Small intestine (tissue), 7 donors: ENCODE measurements around the gene VTN. TPM values are rescaled to one million over a fixed set of nuclear protein-coding genes. Genes with fewer than 3 reads are reported as not detected.

Source experiments
- DNase-seq, 2 donors: peaks; one replicate each; pipeline versions ENCODE4 v3.0.0 to v3.0.0-alpha.2; 2013
- FAIRE-seq: peaks from 2 replicates; lab custom pipeline; 2012; peaks lifted over from hg19 to GRCh38; lab: Jason Lieb, UNC
- H3K27ac ChIP-seq, 3 donors: one replicate each; pipeline ENCODE4 v1.5.1; 2013; ENCODE audit warnings: low read length in 2 of 3, mild to moderate bottlenecking in 2 of 3, control low read depth in 1 of 3, inconsistent platforms in 1 of 3, low read depth in 1 of 3, moderate library complexity in 1 of 3
- H3K27me3 ChIP-seq, 3 donors: one replicate each; pipeline ENCODE4 v1.6.1; 2013; ENCODE audit warnings: low read length in 3 of 3, inconsistent platforms in 1 of 3; ENCODE audit not compliant: control insufficient read depth in 3 of 3, insufficient read depth in 3 of 3
- H3K36me3 ChIP-seq, 3 donors: one replicate each; pipeline ENCODE4 v1.6.1; 2013; ENCODE audit warnings: low read length in 3 of 3, inconsistent platforms in 1 of 3, low read depth in 1 of 3, mild to moderate bottlenecking in 1 of 3, moderate library complexity in 1 of 3; ENCODE audit not compliant: control insufficient read depth in 3 of 3, insufficient read depth in 2 of 3
- H3K4me1 ChIP-seq, 3 donors: one replicate each; pipeline ENCODE4 v1.6.1; 2013; ENCODE audit warnings: low read length in 2 of 3, inconsistent platforms in 1 of 3, low read depth in 1 of 3, mild to moderate bottlenecking in 1 of 3, moderate library complexity in 1 of 3; ENCODE audit not compliant: control insufficient read depth in 3 of 3, insufficient read depth in 2 of 3
- H3K4me3 ChIP-seq, 3 donors: one replicate each; pipeline ENCODE4 v1.5.1; 2013; ENCODE audit warnings: low read length in 3 of 3, control low read depth in 1 of 3, inconsistent platforms in 1 of 3, low read depth in 1 of 3, mild to moderate bottlenecking in 1 of 3, moderate library complexity in 1 of 3
- H3K9me3 ChIP-seq, 2 donors: one replicate each; pipeline ENCODE4 v1.6.1; 2013; ENCODE audit warnings: low read depth in 1 of 2, low read length in 1 of 2; ENCODE audit not compliant: control insufficient read depth in 2 of 2, insufficient read depth in 1 of 2
- WGBS, 3 donors: extraction: QIAGEN DNeasy Blood & Tissue Kit; methylation state at CpG; one replicate each; pipeline ENCODE4 v1.1.7; 2013; 5-methylcytosine and 5-hydroxymethylcytosine counted together
- polyA plus RNA-seq, 4 donors: library from polyadenylated mRNA; stranded (reverse) in 3 of 4; unstranded in 1 of 4; fragments of 200-250 nt in 3 of 4; fragments of 120-200 nt in 1 of 4; gene quantifications; one replicate each; pipeline versions ENCODE4 v1.2.1 to v1.2.3, GENCODE V29; 2013
- donor health status: healthy with polysubstance abuse.
- donor health status: control.
- donor health status: control.
- donor health status: Bipolar disorder and iron deficiency.
- donor health status: healthy.

The VTN gene
- polyA plus RNA-seq, 4 donors: 1.3 to 20.9 (median 2.2) TPM

- no peak for DNase-seq
- no peak for FAIRE-seq
- Histone ChIP-seq H3K9me3 (no peaks in the 10 kb centered on the region), H3K36me3 (peaks cover 0 to 9% (median 0%) of the 10 kb centered on the region in 3 donors), H3K4me3 (no peak overlapping the region), H3K27ac (peak overlapping the region in 2 of 3 donors; percentile 47 to 60), H3K27me3 (peaks cover 0 to 5% (median 0%) of the 10 kb centered on the region in 3 donors), H3K4me1 (peaks cover 0 to 48% (median 9%) of the 10 kb centered on the region in 3 donors)
- 34 to 60% (median 58%) methylated on average over 1 of the region's 1 CpG for WGBS, 3 donors
These were observed 617 bp upstream of the VTN start for GRCh38 chr17:28370744-28371103.

- Histone ChIP-seq H3K4me1 (peaks cover 0 to 48% (median 9%) of the 10 kb centered on the region in 3 donors), H3K4me3 (no peak overlapping the region), H3K27ac (peak overlapping the region in 1 of 3 donors; percentile 50), H3K27me3 (peaks cover 0 to 5% (median 0%) of the 10 kb centered on the region in 3 donors), H3K36me3 (peaks cover 0 to 18% (median 0%) of the 10 kb centered on the region in 3 donors), H3K9me3 (no peaks in the 10 kb centered on the region)
- DNase-seq (no peak), FAIRE-seq (no peak)
- 42 to 68% (median 63%) methylated on average over 10 of the region's 10 CpGs for WGBS, 3 donors
These were observed 448 bp downstream of the VTN start for GRCh38 chr17:28369684-28370034.

- Histone ChIP-seq H3K27me3 (peaks cover 0 to 5% (median 0%) of the 10 kb centered on the region in 3 donors), H3K9me3 (no peaks in the 10 kb centered on the region), H3K27ac (no peak overlapping the region), H3K36me3 (peaks cover 0 to 24% (median 4%) of the 10 kb centered on the region in 3 donors), H3K4me1 (peaks cover 0 to 48% (median 9%) of the 10 kb centered on the region in 3 donors), H3K4me3 (no peak overlapping the region)
- no peak for FAIRE-seq
- no peak for DNase-seq
- 88 to 94% (median 93%) methylated on average over 23 of the region's 23 CpGs for WGBS, 3 donors
These were observed 1.0 kb downstream of the VTN start for GRCh38 chr17:28368915-28369683.

GRCh38 chr17:28368306-28368831, 1.7 kb downstream of the VTN start:
- Histone ChIP-seq H3K27me3 (peaks cover 0 to 5% (median 0%) of the 10 kb centered on the region in 3 donors), H3K4me3 (no peak overlapping the region), H3K9me3 (no peaks in the 10 kb centered on the region), H3K36me3 (peaks cover 0 to 31% (median 4%) of the 10 kb centered on the region in 3 donors), H3K27ac (no peak overlapping the region), H3K4me1 (peaks cover 0 to 48% (median 9%) of the 10 kb centered on the region in 3 donors)
- 42 to 68% (median 55%) methylated on average over 5 of the region's 5 CpGs for WGBS, 3 donors
- FAIRE-seq (no peak), DNase-seq (peak; percentile 20 to 48)

GRCh38 chr17:28367641-28368305, 2.3 kb downstream of the VTN start:
- no peak for FAIRE-seq
- no peak overlapping the region for H3K4me3 ChIP-seq
- 84 to 89% (median 89%) methylated on average over 21 of the region's 21 CpGs for WGBS, 3 donors

GRCh38 chr17:28366605-28367004, 3.5 kb downstream of the VTN start:
- DNase-seq: no peak
- H3K4me3 ChIP-seq: no peak overlapping the region
- no peak for FAIRE-seq
- H3K36me3 ChIP-seq: peaks cover 2 to 42% (median 5%) of the 10 kb centered on the region in 3 donors
- no peaks in the 10 kb centered on the region for H3K9me3 ChIP-seq
- peaks cover 0 to 36% (median 3%) of the 10 kb centered on the region in 3 donors for H3K4me1 ChIP-seq
- no peaks in the 10 kb centered on the region for H3K27me3 ChIP-seq
- WGBS, 3 donors: 71 to 77% (median 72%) methylated on average over 1 of the region's 1 CpG
- H3K27ac ChIP-seq: no peak overlapping the region

More at GRCh38 chr17:28367641-28368305, 2.3 kb downstream of the VTN start:
- H3K27me3 ChIP-seq: no peaks in the 10 kb centered on the region
- H3K9me3 ChIP-seq: no peaks in the 10 kb centered on the region
- peaks cover 0 to 36% (median 5%) of the 10 kb centered on the region in 3 donors for H3K36me3 ChIP-seq
- peaks cover 0 to 44% (median 7%) of the 10 kb centered on the region in 3 donors for H3K4me1 ChIP-seq
- H3K27ac ChIP-seq: no peak overlapping the region
- DNase-seq: no peak

GRCh38 chr17:28365487-28365886, 4.6 kb downstream of the VTN start:
- H3K36me3 ChIP-seq: peaks cover 4 to 50% (median 14%) of the 10 kb centered on the region in 3 donors
- no peak for FAIRE-seq

GRCh38 chr17:28364665-28365363, 5.3 kb downstream of the VTN start, which contains the start of gene SEBOX:
Gene SEBOX (minus strand): TSS chr17:28365199. CDS start chr17:28365151, 48 bp downstream.
- Histone ChIP-seq H3K4me3 (no peak within 1 kb of the TSS), H3K27ac (no peak within 1 kb of the TSS), H3K36me3 (peaks cover 4 to 57% (median 16%) of the 10 kb centered on the region in 3 donors), H3K27me3 (no peaks in the 10 kb centered on the region), H3K9me3 (no peaks in the 10 kb centered on the region), H3K4me1 (peaks cover 0 to 21% (median 0%) of the 10 kb centered on the region in 3 donors)
- DNase-seq (no peak), FAIRE-seq (no peak)
- WGBS, 3 donors: 78 to 89% (median 82%) methylated on average over 9 to 13 of the region's 13 CpGs

More at GRCh38 chr17:28365487-28365886, 4.6 kb downstream of the VTN start:
- no peak overlapping the region for H3K27ac ChIP-seq
- H3K4me1 ChIP-seq: peaks cover 0 to 28% (median under 1%) of the 10 kb centered on the region in 3 donors
- no peak overlapping the region for H3K4me3 ChIP-seq
- no peaks in the 10 kb centered on the region for H3K27me3 ChIP-seq
- 88 to 91% (median 90%) methylated on average over 3 of the region's 3 CpGs for WGBS, 3 donors
- no peak for DNase-seq
- no peaks in the 10 kb centered on the region for H3K9me3 ChIP-seq
